G401.6 (cell line): Measurements from ENCODE around the gene SHISA8.

Experiments used
- FAIRE-seq: peaks from 2 replicates; lab custom pipeline; 2012; peaks lifted over from hg19 to GRCh38; lab: Jason Lieb, UNC

The SHISA8 gene

GRCh38 chr22:41913842-41914534, 886 bp downstream of the SHISA8 start:
- no peak for FAIRE-seq

DNA sequence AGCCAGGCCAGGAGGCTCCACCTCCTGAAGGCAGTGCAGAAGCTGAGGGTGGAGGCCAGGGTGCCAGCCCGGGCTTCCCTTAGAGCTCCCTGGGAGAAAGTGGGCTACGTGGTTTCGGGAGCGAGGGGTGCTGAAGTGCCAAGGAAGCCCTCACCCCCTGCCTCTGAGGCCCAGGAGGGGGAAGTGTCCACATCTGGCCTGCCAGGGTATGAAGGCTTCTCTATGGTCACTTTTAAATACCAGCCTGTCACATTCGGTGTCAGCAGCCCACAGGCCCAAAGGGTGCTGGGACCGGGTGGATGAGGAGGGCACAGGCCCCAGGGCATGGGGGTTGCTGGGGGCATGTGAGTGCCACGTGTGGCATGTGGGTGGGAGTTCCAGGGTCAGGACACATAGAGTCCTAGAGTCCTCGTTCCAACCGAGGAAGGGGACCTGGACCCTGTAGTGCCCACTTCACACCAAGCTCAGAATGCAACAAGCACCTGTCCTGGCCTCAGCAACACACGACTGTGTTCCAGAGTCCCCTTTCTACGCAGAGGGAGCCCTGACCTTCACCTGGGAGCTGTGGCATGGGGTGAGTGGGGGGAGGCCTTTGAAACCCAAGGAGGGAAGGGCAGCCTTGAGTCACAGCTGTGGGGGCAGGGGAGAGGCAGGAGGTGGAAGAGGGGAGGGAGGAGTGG, 1.7 kb downstream of the SHISA8 start:
- no peak for FAIRE-seq

DNA sequence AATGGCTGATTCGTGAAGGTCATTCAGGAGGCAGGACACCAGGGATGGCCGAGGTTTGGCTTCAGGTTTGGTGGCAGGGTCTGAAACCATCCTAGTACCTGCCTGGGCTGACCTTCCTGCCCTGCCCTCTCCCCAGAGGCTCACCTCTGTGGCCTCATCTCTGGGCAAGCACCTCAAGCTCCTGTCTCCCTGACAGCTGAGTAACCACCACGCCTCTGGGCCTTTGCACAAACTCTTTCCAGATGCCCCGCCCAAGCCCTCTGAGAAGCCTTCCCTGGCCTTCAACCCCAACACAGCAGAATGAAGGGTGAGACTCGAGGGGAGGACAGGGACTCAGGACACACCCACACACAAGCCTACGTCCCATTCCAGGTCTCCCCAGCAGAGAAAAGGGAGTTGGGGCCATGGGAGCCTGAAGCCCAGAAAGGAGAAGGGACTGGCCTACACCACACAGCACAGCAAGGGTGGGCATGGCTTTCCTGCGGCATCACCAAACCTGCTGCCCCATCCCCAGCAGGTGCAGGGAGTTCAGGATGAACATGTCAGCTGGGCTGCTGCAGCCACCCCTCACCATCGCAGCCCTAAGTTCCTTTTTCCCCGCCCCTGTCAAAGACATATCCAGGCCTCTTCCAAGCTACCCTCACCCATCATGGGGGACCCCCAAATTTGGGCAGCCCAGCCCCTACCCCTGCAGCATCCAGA, 2.4 kb downstream of the SHISA8 start:
- no peak for FAIRE-seq

- FAIRE-seq = no peak
Observed at GRCh38 chr22:41911001-41911611, 3.8 kb downstream of the SHISA8 start.

DNA sequence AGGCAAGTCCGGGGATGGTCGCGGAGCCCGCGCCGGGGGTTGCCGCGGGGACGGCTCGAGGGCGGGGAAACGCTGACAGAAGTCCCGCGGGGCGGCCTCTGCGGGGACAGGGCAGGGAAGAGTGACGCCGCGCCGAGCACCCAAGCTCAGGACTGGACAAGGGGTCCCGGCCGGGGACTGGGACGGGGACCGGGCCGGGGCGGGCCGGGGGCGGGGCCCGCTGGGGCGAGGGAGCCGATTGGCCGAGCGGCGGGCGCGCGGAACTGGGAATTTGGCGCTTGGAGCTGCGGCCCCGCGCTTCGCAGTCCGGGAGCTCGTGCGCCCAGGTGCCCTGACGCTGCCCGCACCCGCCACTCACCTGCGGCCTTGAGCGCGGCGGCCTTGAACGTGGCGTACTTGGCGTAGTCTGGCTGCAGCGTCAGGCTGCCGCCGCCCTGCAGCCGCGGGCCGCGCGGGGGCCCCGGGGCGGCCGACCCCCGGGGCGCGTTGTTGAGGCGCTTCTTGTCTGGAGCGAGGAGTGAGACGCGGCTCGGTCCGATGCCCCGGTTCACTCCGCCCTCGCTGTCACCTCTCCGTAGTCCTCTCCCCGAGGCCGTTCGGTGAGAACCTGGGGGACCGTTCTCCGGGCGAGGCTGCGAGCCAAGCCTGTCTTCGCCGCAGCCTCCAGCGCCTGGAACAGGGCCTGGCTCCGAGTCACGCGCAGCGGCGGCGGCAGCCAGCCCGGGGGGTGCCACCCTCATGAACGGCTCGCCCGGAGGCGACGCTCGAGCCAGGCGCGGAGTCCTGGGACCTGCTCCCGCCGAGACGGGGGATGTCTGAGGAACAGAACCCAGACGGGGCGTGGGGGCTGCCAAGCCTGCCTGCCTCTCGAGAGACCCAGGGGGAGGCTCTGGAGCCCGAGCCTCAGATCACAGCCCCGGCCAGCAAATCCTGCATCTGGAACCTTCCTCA, 4.5 kb downstream of the SHISA8 start:
- no peak for FAIRE-seq

- no peak for FAIRE-seq
Observed at GRCh38 chr22:41909310-41910049, 5.4 kb downstream of the SHISA8 start.

DNA sequence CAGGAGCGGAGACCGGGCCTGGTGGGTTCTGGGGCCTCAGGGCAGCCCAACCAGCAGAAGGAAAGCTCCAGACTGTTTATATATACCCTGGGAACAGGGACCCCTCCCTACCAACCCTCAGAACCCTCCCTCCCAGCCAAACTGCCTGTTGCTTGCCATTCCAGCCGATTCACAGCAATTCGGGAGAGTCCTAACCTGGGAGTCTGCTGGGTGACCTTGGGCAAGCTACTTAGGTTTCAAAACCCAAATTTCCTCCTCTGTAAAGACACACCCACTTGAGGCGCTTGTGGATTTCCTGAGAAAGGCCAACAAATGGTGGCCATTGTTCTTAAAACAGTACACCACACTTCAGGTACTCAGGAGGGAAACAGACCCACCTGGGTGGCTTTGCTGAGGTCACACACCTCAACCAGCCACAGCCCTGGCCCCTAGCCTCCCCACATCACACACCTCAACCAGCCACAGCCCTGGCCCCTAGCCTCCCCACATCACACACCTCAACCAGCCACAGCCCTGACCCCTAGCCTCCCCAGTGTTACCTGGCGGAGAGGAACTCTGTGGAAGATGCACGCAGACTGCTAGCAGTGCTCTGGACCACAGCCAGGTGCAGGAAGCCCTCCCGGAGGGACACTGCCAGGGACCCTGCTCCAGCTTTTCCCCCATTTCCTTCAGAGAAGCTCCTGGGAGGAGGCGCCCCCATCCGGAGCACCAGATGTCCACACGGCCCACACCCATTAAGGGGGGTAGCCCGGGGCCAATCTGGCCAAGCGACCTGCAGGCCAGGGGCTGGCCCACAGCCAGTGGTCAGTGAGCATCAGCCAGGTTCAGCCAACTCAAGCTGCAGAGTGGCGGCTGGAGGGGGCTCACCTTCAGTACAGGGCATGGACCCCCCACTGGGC, 6.2 kb downstream of the SHISA8 start:
- FAIRE-seq = no peak

GRCh38 chr22:41907436-41908401, 7.2 kb downstream of the SHISA8 start:
- no peak for FAIRE-seq

DNA sequence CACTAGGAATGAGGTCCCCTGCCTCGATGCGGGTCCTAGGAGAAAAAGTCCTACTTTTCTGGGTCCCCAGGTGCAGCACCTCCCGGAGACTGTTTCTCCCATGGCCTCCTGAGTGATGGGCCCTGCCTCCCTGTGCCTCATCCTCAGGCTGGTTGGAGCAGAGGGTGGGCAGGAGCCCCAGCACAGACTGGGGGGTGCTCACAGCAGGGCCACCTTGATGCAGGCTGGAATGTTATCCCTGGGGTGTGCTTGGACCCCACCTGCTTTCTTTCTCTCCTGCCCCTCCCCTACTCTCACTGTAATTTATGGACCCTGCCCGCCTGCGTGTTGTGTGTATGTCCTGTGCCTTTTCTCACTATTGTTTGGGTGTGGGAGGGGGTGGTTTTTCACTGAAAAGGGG, 8.1 kb downstream of the SHISA8 start:
- no peak for FAIRE-seq

DNA sequence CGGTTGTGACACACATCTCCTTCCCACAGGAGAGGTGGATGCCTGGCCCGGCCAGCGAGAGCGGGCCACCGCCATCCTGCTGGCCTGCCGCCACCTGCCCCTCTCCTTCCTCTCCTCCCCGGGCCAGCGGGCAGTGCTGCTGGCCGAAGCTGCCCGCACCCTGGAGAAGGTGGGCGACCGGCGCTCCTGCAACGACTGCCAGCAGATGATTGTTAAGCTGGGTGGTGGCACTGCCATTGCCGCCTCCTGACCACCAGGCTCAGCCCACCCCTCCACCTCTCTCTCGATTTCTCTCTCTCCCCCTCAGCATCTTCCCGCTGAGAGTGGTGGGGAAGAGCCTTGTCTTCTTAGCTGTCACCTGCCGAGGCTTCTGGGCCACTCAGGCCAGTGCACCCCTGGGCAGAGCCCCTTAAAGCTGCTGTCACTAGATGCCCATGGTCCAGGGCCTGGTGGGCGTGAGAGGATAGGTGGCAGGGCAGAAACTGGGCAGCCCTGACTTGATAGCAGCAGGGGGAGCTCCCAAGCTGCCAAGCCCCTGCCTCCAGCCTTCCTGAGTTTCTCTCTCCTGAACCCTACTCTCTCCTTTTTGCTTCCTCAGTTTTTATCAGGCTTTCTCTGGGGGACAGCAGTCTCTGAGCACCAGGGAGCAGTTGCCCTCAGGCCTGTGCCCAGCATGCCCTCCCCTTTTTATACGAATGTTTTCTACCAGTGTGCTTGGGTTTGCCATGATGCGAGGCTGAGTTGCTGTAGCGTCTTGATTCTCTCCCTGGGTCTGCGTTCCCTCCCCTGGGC, 9.3 kb downstream of the SHISA8 start:
- FAIRE-seq = no peak

- FAIRE-seq = no peak
Observed at GRCh38 chr22:41904450-41905410, 10.1 kb downstream of the SHISA8 start.

- no peak for FAIRE-seq
Observed at GRCh38 chr22:41902932-41903421, 11.9 kb downstream of the SHISA8 start.

GRCh38 chr22:41902016-41902415, 12.9 kb downstream of the SHISA8 start:
- FAIRE-seq = no peak

- FAIRE-seq = no peak
Observed at GRCh38 chr22:41900652-41901312, 14.1 kb downstream of the SHISA8 start.

GRCh38 chr22:41899992-41900651, 14.8 kb downstream of the SHISA8 start:
- FAIRE-seq = no peak

- no peak for FAIRE-seq
Observed at GRCh38 chr22:41899110-41899509, 15.8 kb downstream of the SHISA8 start.
